Fibroblast of pulmonary artery (primary cell): Measurements from ENCODE around the gene SLC2A11.
A peak's percentile ranks its signal among the peaks of the same experiment; 100 is the strongest.
"Not testable (repeated sequence)": the region's sequence is repeated elsewhere in the genome, so short reads cannot be mapped to it uniquely, and the experiment has no call there.

Experiments used
- DNase-seq: peaks from one replicate; pipeline ENCODE4 v3.0.0-alpha.2; 2010; ENCODE audit warnings: low read depth
- H3K4me3 ChIP-seq: replicated peaks from 2 replicates; pipeline ENCODE4 v1.5.1; 2011; ENCODE audit warnings: low read depth, mild to moderate bottlenecking, control low read depth, low read length, moderate library complexity
- CTCF ChIP-seq: IDR thresholded peaks from 2 replicates; pipeline ENCODE4 v1.5.1; 2011; ENCODE audit warnings: mild to moderate bottlenecking, control low read depth, low read length, inconsistent platforms; ENCODE audit errors: missing control alignments

The SLC2A11 gene

GRCh38 chr22:23912293-23912903 lies 54.7 kb downstream of the SLC2A11 start:
- TF ChIP-seq CTCF, result no peak
- DNase-seq, result no peak
- no peak overlapping the region for H3K4me3 ChIP-seq

GRCh38 chr22:23913306-23913660 lies 55.6 kb downstream of the SLC2A11 start:
- peak overlapping the region; percentile 70 for H3K4me3 ChIP-seq
- no peak for DNase-seq
- no peak for TF ChIP-seq CTCF

GRCh38 chr22:23913661-23914353 lies 56.1 kb downstream of the SLC2A11 start:
- peak overlapping the region; percentile 70 for H3K4me3 ChIP-seq

GRCh38 chr22:23915290-23915689 lies 57.6 kb downstream of the SLC2A11 start:
- no peak for TF ChIP-seq CTCF
- H3K4me3 ChIP-seq, result no peak overlapping the region
- DNase-seq, result no peak

More at GRCh38 chr22:23913661-23914353, 56.1 kb downstream of the SLC2A11 start:
- TF ChIP-seq CTCF, result no peak
- peak; percentile 99 for DNase-seq

- DNase-seq, H3K4me3 ChIP-seq: not testable (repeated sequence)
Observed at GRCh38 chr22:23920267-23920611, 62.6 kb downstream of the SLC2A11 start.

- H3K4me3 ChIP-seq, result not testable (repeated sequence)
- DNase-seq, result peak; percentile 72
Observed at GRCh38 chr22:23921586-23922201, 64.0 kb downstream of the SLC2A11 start.

- no peak for DNase-seq
- no peak for TF ChIP-seq CTCF
- H3K4me3 ChIP-seq, result no peak overlapping the region
Observed at GRCh38 chr22:23922921-23923320, 65.2 kb downstream of the SLC2A11 start.
